GM18526 (cell line): ENCODE results near the gene SOBP.

Experiments
- POLR2A ChIP-seq: IDR thresholded peaks from 3 replicates; pipeline ENCODE4 v1.6.1; 2011; ENCODE audit not compliant: insufficient read length; ENCODE audit errors: extremely low read depth

Gene SOBP

DNA sequence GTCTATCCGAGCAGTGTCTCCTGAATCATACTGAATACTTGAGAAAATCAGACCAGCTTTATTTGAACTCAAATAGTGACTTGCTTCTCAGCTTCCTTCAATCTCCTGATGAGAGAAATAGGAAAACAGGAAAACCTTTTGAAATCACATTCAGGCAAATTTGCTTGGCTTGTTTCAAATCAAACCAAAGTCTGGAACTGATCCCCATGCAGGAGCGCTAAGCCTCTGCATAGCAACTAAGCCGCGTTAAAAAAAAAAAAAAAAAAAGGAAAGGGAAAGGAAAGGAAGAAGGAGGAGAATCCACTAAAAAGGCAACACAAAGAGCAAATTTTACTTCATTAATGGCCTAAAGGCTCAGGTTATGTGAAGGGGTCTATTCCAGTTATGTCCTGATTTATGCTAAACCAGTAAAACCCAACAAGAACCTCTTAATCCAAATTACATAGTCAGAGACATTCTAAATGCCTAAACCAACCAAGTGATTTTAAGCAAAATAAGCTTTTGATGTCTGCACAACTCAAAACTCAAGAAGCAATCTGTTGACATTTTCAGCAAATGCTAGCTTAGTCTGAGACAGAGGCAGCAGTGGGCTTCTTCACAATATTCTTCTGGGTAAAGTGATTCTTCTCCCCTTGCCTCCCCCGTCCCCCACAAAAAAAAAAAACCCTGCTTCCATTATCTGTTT, 112.5 kb downstream of the SOBP start:
- TF ChIP-seq POLR2A, result no peak

GRCh38 chr6:107603006-107603370, 113.1 kb downstream of the SOBP start:
- TF ChIP-seq POLR2A, result no peak

GRCh38 chr6:107604549-107604948, 114.6 kb downstream of the SOBP start:
- TF ChIP-seq POLR2A, result no peak

DNA sequence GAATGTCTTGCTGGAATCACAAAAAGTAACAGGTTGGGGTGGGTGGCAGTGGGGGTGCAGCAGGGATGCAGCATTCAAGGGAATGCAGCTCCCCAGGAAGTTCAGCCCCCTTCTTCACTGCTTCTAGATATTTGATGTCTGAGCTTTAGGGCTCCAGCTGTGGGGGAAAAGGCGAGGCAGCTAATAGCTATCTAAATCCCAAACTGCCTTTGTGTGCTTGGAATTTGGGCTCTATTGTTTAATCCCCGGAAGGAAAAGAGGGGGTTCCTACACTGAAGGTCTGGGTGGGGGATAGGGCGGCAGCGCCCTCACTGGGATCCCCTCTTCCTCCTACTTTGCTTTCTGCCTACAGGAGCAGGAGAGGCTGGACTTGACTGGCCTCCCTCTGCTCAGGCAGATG, 116.5 kb downstream of the SOBP start:
- TF ChIP-seq POLR2A, result no peak

- no peak for TF ChIP-seq POLR2A
Measured at GRCh38 chr6:107607116-107607515, 117.2 kb downstream of the SOBP start.

- no peak for TF ChIP-seq POLR2A
Measured at GRCh38 chr6:107611094-107611810, 121.3 kb downstream of the SOBP start.

- TF ChIP-seq POLR2A, result no peak
Measured at GRCh38 chr6:107612762-107613415, 123.0 kb downstream of the SOBP start.

- TF ChIP-seq POLR2A, result no peak
Measured at GRCh38 chr6:107613651-107614379, 123.9 kb downstream of the SOBP start.

GRCh38 chr6:107614828-107615227, 124.9 kb downstream of the SOBP start:
- TF ChIP-seq POLR2A, result no peak

DNA sequence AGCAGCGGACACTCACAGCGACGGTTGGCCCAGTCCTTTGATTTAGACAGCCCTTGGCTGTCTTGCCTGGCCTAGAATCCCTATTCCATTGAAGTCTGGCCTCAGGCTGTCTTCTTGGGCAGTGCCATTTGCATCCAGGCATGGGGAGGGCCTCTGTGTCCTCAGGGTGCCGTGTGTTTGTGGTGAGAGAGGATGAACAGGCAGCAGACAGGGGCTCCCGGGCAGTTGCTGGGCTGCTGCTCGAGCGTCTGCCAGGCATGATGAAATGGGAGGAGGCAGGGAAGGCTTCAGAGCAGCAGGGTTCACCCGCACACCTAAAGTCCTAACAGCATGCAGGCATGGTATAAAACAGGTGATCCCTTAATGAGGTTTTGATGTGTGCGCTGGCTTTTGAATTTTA, 126.9 kb downstream of the SOBP start:
- no peak for TF ChIP-seq POLR2A

- TF ChIP-seq POLR2A, result no peak
Measured at GRCh38 chr6:107617341-107617932, 127.5 kb downstream of the SOBP start.

- TF ChIP-seq POLR2A, result no peak
Measured at GRCh38 chr6:107618672-107619071, 128.8 kb downstream of the SOBP start.

DNA sequence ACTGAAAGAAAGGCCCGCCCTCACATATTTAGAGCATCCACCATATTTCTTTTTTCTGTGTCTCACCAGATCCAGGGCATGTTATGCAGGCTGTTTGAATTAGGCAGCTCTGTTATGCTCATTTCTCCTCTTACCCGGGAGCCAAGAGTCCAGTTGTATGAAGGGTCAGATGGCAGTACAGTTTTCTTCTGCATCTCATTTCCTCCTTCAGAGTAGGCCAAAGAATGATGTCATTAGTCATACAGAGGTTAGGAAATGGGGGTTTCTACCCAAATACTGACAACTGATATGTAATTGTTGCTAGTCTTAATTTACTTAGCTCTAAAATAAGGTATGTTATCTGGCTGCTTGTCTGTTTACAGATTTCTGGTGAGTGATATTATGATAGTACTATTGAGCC, 130.8 kb downstream of the SOBP start:
- TF ChIP-seq POLR2A, result no peak

- no peak for TF ChIP-seq POLR2A
Measured at GRCh38 chr6:107621229-107621937, 131.5 kb downstream of the SOBP start.

DNA sequence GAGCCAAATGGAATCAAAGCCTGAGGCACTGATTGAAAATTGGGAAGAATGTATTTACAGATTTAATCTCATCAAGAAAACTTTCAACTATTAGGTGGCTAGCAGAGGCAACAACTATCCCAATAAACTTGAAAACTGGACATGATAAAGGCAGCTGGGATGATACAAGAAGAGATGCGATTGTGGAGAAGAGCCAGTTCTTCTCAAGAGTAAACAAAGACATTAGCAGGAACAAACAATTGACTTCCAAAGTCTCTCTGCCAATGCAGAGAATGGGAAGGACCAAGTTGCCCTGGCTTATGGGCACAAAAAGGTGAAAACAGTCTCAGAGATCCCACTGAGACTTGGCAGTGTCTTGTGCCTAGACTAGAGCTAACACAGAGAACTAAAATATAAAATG, 132.4 kb downstream of the SOBP start:
- TF ChIP-seq POLR2A, result no peak
